Measurements from ENCODE around the gene P4HB.
A peak's percentile ranks its signal among the peaks of the same experiment; 100 is the strongest.

Gene P4HB

DNA sequence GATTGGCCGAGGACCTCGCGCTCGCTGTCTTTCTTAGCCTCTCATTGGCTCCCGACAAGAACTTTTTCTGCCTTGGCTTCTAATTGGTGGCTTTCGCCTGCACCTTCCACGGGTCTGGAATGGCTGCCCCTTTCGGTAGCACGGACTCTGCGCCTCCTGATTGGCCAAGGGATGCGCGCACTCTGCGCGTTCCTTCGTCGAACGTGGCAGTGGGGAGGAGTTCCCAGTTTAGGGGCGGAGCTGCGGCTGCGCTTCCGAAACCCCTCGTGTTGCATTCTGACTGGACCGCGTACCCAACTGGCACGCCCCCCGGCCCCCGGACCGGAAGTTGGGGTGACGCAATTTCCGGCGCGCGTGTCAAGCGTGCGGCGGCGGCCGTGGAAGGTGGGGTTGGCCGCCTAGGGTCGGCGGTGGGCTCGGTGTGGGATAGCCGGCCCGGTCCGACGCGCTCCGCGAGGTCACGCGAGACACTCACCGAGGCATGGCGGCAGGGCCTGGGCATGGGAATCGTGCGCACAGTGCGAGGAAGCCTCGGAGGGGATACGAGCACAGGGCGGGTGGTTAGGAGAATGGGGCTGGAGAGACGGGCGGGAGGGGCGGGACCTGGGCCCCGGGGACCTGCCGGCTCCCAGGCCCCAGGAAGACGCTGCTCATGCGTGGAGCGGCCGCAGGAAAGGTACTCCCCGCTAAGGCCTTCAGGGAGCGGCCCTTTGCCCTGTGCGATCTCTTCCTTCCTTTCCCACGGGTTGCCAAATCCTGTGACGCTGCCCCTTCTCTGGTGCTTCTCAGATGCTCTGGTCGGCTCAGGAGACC, 627 bp upstream of the P4HB start (continued):
- TF ChIP-seq ZBTB44 (tag by site-specific recombination; IDR thresholded peaks at IDR 0.05) (no peak), ZNF202 (tag by site-specific recombination; IDR thresholded peaks at IDR 0.05; ENCODE audit: borderline replicate concordance) (no peak), KLF16 (tag by site-specific recombination; IDR thresholded peaks at IDR 0.05) (peak; percentile 96), ZNF133 (tag by site-specific recombination; IDR thresholded peaks at IDR 0.05) (no peak), TSHZ1 (tag by site-specific recombination; IDR thresholded peaks at IDR 0.05; ENCODE audit: borderline replicate concordance) (no peak; the same call in 1 of the 2 replicates), ZNF221 (tag by site-specific recombination; IDR thresholded peaks at IDR 0.05; ENCODE audit: borderline replicate concordance) (no peak), REST (tag by site-specific recombination; IDR thresholded peaks at IDR 0.05) (no peak), ZNF501 (tag by site-specific recombination; IDR thresholded peaks at IDR 0.05) (no peak), ZNF350 (tag by site-specific recombination; IDR thresholded peaks at IDR 0.05) (no peak), GLI4 (tag by site-specific recombination; IDR thresholded peaks at IDR 0.05) (no peak), SETDB1 (IDR thresholded peaks at IDR 0.05; ENCODE audit: insufficient read length, low read length) (no peak), ZNF404 (tag by site-specific recombination; IDR thresholded peaks at IDR 0.05) (no peak), AEBP2 (tag by site-specific recombination; IDR thresholded peaks at IDR 0.05; ENCODE audit: borderline replicate concordance) (no peak), CTCF (tag by site-specific recombination; IDR thresholded peaks at IDR 0.05) (no peak), ZNF148 (tag by site-specific recombination; IDR thresholded peaks at IDR 0.05; ENCODE audit: borderline replicate concordance) (no peak)
- TF ChIP-seq, protein P1, sequence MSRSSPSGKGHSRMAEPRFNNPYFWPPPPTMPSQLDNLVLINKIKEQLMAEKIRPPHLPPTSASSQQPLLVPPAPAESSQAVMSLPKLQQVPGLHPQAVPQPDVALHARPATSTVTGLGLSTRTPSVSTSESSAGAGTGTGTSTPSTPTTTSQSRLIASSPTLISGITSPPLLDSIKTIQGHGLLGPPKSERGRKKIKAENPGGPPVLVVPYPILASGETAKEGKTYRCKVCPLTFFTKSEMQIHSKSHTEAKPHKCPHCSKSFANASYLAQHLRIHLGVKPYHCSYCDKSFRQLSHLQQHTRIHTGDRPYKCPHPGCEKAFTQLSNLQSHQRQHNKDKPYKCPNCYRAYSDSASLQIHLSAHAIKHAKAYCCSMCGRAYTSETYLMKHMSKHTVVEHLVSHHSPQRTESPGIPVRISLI (tag by site-specific recombination; IDR thresholded peaks at IDR 0.05) = no peak
- TF ChIP-seq, protein P2, sequence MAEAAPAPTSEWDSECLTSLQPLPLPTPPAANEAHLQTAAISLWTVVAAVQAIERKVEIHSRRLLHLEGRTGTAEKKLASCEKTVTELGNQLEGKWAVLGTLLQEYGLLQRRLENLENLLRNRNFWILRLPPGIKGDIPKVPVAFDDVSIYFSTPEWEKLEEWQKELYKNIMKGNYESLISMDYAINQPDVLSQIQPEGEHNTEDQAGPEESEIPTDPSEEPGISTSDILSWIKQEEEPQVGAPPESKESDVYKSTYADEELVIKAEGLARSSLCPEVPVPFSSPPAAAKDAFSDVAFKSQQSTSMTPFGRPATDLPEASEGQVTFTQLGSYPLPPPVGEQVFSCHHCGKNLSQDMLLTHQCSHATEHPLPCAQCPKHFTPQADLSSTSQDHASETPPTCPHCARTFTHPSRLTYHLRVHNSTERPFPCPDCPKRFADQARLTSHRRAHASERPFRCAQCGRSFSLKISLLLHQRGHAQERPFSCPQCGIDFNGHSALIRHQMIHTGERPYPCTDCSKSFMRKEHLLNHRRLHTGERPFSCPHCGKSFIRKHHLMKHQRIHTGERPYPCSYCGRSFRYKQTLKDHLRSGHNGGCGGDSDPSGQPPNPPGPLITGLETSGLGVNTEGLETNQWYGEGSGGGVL (tag by site-specific recombination; IDR thresholded peaks at IDR 0.05) = no peak

Data from HEK293 (cell line).